Uterus (tissue), 2 donors: ENCODE measurements around the gene ZNF594.
"Not testable (repeated sequence)": the region's sequence is repeated elsewhere in the genome, so short reads cannot be mapped to it uniquely, and the experiment has no call there.

Experiments used
- POLR2A ChIP-seq, 2 donors: fragments of 450-650 bp; IDR thresholded peaks; one replicate each; pipeline ENCODE4 v1.6.1; 2016; ENCODE audit warnings: antibody characterized with exemption in 2 of 2, mild to moderate bottlenecking in 1 of 2, moderate library complexity in 1 of 2
- TF ChIP-seq, protein P1 (sequence below), 4 experiments: fragments of 200-600 bp in 2 of 4; fragments of 450-650 bp in 2 of 4; sonication (generic) in 2 of 4; IDR thresholded peaks; one replicate each; pipeline ENCODE4 v1.5.1; 2016 to 2019; ENCODE audit warnings: antibody characterized with exemption in 4 of 4, mild to moderate bottlenecking in 2 of 4, moderate library complexity in 1 of 4

- TF ChIP-seq, protein P1, sequence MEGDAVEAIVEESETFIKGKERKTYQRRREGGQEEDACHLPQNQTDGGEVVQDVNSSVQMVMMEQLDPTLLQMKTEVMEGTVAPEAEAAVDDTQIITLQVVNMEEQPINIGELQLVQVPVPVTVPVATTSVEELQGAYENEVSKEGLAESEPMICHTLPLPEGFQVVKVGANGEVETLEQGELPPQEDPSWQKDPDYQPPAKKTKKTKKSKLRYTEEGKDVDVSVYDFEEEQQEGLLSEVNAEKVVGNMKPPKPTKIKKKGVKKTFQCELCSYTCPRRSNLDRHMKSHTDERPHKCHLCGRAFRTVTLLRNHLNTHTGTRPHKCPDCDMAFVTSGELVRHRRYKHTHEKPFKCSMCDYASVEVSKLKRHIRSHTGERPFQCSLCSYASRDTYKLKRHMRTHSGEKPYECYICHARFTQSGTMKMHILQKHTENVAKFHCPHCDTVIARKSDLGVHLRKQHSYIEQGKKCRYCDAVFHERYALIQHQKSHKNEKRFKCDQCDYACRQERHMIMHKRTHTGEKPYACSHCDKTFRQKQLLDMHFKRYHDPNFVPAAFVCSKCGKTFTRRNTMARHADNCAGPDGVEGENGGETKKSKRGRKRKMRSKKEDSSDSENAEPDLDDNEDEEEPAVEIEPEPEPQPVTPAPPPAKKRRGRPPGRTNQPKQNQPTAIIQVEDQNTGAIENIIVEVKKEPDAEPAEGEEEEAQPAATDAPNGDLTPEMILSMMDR (IDR thresholded peaks at IDR 0.05), result not testable (repeated sequence)
- not testable (repeated sequence) for TF ChIP-seq POLR2A (IDR thresholded peaks at IDR 0.05)
These were observed 25.9 kb upstream of the ZNF594 start for GRCh38 chr17:5217562-5217961.
